Measurements from ENCODE around the gene PTPRM. TPM values are rescaled to one million over a fixed set of nuclear protein-coding genes. Genes with fewer than 3 reads are reported as not detected.

The PTPRM gene
- total RNA-seq, 1 donor from 2014 or later: 40.1 TPM

DNA sequence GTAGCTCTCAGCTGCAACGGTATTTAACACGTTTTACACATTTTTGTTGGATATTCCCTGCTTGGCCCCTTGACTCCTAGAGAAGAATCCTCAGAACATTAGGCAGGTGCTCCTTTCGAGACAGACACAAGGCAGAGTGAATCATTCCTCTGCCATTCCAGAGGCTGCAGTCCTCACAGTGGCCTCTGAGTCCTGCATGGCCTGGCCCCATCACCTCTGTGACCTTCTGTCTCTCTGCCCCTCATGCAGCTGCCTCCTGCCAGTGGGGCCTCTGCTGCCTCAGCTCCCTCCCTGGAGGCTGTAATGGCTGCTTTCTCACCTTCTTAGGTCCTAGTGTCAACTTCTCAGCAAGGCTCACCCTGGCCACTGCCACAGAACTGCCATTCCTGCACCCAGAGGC lies 101.3 kb downstream of the PTPRM start:
- DNase-seq (ENCODE audit: low read depth in 2 of 2): no peak

- no peak for DNase-seq (ENCODE audit: low read depth in 2 of 2)
These were observed 102.2 kb downstream of the PTPRM start for GRCh38 chr18:7669361-7669760.

DNA sequence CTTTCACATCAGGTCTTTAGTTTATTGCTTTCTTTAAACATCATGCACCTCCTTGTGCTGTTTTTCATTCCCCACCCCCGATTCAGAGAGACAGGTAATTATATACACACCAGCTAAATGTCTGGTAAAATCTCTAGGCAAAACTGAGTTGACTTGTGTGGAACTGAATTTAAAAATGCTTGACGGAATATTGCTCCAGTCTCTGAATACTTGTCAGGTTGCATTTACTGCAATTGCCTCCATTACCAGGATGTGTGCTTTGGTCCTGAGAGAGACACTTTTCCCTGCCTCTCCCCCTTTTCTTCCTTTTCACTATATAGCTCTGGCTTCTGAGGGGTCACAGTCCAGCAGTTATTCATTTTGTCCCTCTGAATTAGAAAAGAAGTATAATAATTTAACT lies 104.0 kb downstream of the PTPRM start:
- no peak for DNase-seq (ENCODE audit: low read depth in 2 of 2)

- DNase-seq (ENCODE audit: low read depth in 2 of 2): no peak
These were observed 109.2 kb downstream of the PTPRM start for GRCh38 chr18:7676253-7676873.

DNA sequence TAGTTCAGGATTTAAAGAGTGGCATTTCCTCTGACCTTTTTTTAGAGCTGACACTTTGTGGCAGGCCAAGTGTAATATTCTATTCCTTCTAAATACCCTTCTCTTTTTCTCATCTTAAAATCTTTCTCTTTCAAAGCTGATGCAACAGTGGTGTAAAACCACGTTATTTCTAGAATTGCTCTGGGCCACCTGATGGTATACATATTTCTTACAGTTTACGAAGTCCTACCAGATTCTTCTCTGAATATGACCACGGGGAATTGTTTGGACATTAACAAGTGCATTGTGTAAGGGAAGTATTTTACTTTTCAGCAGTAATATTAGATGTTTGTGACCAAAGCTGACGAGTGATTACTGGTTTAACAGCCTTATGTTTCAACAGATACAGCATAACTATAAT lies 109.9 kb downstream of the PTPRM start:
- no peak for DNase-seq (ENCODE audit: low read depth in 2 of 2)

DNA sequence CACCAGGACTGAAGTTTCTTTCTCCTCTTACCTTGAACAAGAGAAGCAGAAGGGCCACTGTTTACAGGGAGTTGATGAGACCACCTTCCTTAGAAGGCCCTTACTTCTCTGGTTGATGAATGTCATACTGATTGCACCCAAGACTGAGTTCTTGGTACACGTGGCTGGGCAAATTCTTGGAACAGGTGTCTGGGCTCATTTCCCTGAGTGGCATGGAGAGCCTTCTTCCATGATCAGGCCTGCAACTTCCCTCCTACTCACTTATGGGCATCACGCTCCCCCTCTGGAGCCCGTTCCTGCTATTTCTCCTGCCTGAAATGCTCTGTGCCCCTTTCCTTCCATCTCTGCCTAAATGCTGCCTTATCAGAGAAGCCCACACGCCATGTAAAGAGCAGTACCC lies 110.3 kb downstream of the PTPRM start:
- no peak for DNase-seq (ENCODE audit: low read depth in 2 of 2)

DNA sequence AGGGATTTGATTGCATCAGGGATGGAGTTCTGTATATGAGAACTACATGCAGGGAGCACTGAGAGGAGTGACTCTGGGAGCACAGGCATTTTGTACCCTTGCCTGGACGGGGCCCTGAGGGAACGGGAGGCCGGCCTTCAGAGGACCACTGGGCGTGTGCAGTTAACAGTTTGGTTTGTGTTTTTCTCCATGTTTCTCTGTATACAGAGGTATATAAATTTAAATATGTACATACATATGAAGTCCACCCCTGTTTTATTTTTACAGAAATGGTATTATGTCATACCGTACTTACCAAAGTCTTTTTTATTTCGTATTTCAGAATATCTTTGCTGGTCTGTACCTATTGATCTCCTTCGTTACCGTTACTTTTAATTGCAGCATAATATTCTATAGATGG lies 111.3 kb downstream of the PTPRM start:
- DNase-seq (ENCODE audit: low read depth in 2 of 2): no peak

GRCh38 chr18:7678801-7679200 lies 111.7 kb downstream of the PTPRM start:
- DNase-seq (ENCODE audit: low read depth in 2 of 2): peak; percentile 66 to 77

- DNase-seq (ENCODE audit: low read depth in 2 of 2): no peak
These were observed 114.2 kb downstream of the PTPRM start for GRCh38 chr18:7681298-7681697.

DNA sequence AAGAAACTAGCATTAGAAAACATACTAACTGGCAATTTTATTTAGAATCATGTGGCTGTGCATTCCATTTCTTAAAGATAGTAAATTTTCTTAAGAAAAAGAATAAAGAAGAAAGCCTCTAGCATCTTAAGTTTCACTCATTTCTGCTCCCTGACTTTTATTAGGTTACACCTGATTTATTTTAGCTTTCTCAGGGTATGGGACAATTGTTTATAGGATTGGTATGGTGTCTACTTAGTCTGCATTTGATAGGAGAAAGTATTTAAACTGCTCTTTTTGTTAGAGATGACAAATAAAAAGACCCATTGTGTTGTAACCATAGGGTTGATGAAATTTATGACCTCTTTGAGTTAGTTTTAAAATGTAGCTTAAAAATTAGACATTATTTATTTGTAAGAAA lies 115.2 kb downstream of the PTPRM start:
- DNase-seq (ENCODE audit: low read depth in 2 of 2): no peak

GRCh38 chr18:7683753-7684152 lies 116.6 kb downstream of the PTPRM start:
- DNase-seq (ENCODE audit: low read depth in 2 of 2): no peak

GRCh38 chr18:7684357-7684756 lies 117.2 kb downstream of the PTPRM start:
- no peak for DNase-seq (ENCODE audit: low read depth in 2 of 2)

- DNase-seq (ENCODE audit: low read depth in 2 of 2): peak in 1 of 2 donors; percentile 22
These were observed 117.8 kb downstream of the PTPRM start for GRCh38 chr18:7684966-7685365.

- DNase-seq (ENCODE audit: low read depth in 2 of 2): no peak
These were observed 119.2 kb downstream of the PTPRM start for GRCh38 chr18:7686278-7686677.

DNA sequence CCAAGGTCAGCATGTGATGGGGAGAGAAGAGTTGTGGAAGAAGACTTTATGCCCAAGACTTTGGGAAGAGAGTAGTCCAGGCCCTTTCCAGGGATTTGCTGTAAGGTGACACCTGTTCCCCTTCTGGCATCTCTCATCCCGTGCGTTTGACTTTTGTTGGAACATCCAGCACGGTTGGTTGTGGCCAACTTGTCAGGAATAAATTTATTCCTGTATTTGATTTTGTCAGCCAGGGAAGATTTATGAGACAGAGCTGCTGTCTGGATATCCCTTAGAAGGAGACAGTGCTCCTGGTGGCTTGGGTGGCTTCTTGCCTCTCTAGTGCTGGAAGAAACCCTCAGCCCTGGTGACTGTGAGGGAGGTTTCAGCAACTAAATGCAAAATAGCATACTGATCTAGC lies 121.5 kb downstream of the PTPRM start:
- DNase-seq (ENCODE audit: low read depth in 2 of 2): no peak

DNA sequence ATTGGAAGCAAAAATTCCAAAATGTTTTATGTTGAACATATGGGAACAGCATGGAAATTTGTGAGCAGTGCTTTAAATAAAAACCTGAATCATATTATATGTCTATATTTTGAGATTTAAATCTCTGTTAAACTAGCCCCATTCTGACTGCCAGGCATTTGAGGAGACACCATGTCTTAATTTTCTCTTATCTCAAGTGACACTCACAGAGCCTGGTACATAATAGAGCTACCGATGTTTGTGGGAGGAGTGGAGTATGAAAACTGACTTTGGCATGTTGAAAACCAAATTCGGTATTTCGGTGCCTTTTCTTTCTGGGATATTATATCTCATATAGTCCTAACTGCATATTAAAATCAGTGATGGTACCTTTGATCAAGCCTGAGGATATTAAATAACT lies 124.1 kb downstream of the PTPRM start:
- no peak for DNase-seq (ENCODE audit: low read depth in 2 of 2)

- no peak for DNase-seq (ENCODE audit: low read depth in 2 of 2)
These were observed 129.7 kb downstream of the PTPRM start for GRCh38 chr18:7696780-7697179.

DNA sequence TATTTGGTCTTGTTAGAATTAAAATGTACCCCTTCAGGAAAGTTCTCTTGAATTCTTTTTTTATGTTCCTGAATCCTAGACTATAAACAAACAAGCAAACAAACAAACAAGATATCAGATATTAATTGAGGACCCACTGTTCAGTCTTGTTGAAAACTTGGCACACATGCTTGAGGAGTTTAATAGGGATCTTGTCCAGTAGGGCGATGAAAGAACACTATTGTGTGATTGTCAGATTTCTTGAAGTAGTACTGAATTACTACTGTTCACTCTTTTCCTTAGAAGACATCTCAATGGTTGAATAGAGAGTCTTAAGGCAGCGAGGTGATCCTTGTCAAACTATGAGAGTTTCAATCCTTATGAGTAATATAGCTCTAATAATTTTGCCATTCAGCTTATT lies 130.2 kb downstream of the PTPRM start:
- no peak for DNase-seq (ENCODE audit: low read depth in 2 of 2)

GRCh38 chr18:7711495-7711894 lies 144.4 kb downstream of the PTPRM start:
- no peak for DNase-seq (ENCODE audit: low read depth in 2 of 2)

DNA sequence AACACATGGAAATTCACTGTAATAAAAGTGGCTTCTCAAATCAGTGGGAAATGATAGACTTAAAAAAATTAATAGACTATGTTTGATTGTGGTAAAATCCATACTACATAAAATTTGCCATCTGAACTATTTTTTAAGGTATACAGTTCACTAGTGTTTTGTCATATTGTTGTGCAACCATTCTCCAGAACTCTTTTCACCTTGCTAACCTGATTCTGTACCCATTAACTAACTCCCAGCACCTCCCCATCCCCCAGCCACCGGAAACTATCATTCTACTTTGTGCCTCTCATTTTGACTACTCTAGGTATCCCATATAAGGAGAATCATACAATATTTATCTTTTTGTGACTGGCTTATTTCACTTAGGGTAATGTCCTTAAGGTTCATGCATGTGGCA lies 153.3 kb downstream of the PTPRM start:
- DNase-seq (ENCODE audit: low read depth in 2 of 2): no peak

DNA sequence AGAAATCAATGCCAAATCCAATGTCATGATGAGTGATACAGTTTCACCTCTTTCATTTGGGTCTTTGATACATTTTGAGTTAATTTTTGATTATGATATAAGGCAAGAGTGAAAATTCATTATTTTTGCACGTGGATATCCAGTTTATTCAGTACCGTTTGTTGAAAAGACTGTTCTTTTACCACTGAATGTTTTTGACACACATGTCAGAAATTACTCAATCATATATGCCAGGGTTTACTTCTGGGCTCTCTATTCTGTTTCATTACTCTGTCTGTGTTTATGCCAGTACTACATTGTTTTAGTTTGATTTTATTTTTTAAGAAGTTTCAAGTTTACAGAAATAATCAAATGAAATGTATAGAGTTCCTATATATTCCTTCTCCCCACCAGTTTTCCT lies 154.4 kb downstream of the PTPRM start:
- DNase-seq (ENCODE audit: low read depth in 2 of 2): no peak

DNA sequence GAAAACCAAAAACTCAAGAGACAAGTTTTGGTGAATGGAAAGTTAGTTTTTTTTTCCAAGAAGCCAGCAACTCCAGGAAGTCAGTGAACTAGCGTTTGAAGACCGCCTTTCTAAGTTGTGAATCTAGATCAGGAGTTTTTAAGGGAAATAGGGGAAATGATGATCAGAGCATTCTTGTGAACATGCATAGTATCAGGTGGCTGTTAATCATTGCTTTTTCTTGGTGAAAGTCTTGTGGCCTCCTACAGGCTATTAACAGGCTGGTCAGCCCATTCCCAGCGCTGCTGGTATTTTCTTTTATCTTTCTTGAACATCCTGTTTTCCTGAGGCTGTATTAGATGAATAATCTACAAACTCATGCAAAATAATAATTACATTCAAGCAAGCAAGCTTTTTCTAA lies 155.8 kb downstream of the PTPRM start:
- DNase-seq (ENCODE audit: low read depth in 2 of 2): peak in 1 of 2 donors; percentile 4

DNA sequence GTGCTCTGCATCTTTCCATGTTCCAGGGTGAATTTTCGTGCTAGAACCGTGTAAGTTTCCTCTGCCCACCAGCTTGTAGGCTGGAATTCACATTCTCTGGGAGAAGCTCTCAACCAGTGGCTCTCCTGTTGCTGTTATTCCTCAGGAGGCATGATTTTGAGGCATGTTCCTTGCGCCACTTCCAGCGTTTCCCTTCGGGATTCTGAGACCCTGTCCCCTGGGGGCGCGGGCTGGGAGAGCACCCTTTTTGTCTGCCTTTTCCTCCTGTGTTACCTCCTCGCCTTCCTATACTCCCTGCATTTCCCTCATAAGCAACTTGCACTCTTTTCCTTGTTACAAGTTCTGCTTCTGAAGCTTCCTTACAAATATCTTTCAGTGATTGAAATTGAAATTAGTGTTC lies 156.4 kb downstream of the PTPRM start:
- no peak for DNase-seq (ENCODE audit: low read depth in 2 of 2)

DNA sequence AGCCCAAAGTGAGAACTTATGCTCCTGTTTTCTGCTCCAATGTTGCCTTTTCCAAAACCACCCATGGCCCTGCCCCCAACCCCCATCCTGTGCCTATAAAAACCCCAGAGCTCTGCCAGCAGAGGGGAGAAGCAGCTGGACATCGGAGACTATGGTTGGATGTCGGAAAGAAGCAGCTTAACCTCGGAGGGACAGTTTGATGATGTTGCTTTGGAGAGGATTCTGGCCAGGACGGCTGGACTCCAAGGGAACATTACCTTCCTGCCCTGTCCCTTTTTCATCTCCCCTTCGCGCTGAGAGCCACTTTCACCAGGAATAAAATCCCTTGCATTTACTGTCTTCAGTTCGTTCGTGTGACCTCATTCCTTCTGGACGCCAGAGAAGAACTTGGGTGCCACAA lies 158.4 kb downstream of the PTPRM start:
- DNase-seq (ENCODE audit: low read depth in 2 of 2): no peak

All from lung microvascular endothelial cell (primary cell).